ENCODE data around the gene DLG2.

DNA sequence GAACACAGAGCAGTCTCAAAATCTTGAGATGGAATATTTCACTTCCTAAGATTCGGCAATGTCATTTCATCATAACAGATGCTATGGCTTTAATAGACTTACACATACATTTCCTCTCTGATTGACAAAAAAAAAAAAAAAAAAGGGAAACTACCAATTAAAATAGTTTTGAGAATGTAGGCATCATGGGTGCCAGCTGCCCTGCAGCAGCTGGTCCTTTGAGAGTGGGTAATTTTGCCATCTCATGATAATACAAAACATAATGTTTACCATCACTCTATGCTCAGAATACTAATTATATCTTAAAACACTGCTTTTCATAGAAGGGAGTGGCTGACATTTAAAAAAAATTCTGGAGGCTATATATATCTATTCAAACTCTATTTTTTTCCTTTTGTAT, 1565.4 kb downstream of the DLG2 start:
- no peak for TF ChIP-seq POLR2AphosphoS5 (IDR thresholded peaks at IDR 0.05; ENCODE audit: low read depth, low read length)
- TF ChIP-seq, protein P1, sequence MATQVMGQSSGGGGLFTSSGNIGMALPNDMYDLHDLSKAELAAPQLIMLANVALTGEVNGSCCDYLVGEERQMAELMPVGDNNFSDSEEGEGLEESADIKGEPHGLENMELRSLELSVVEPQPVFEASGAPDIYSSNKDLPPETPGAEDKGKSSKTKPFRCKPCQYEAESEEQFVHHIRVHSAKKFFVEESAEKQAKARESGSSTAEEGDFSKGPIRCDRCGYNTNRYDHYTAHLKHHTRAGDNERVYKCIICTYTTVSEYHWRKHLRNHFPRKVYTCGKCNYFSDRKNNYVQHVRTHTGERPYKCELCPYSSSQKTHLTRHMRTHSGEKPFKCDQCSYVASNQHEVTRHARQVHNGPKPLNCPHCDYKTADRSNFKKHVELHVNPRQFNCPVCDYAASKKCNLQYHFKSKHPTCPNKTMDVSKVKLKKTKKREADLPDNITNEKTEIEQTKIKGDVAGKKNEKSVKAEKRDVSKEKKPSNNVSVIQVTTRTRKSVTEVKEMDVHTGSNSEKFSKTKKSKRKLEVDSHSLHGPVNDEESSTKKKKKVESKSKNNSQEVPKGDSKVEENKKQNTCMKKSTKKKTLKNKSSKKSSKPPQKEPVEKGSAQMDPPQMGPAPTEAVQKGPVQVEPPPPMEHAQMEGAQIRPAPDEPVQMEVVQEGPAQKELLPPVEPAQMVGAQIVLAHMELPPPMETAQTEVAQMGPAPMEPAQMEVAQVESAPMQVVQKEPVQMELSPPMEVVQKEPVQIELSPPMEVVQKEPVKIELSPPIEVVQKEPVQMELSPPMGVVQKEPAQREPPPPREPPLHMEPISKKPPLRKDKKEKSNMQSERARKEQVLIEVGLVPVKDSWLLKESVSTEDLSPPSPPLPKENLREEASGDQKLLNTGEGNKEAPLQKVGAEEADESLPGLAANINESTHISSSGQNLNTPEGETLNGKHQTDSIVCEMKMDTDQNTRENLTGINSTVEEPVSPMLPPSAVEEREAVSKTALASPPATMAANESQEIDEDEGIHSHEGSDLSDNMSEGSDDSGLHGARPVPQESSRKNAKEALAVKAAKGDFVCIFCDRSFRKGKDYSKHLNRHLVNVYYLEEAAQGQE (IDR thresholded peaks at IDR 0.05; ENCODE audit: insufficient read depth in 1 of 2, low read depth in 2 of 2, low read length in 2 of 2) = no peak
- TF ChIP-seq SIN3A (IDR thresholded peaks at IDR 0.05; ENCODE audit: borderline replicate concordance, insufficient read depth, low read length) = no peak
- no peak for TF ChIP-seq TAF1 (IDR thresholded peaks at IDR 0.05; ENCODE audit: borderline replicate concordance, insufficient read depth, low read length)
